ENCODE results near the gene NKAP. TPM values are rescaled to one million over a fixed set of nuclear protein-coding genes. Genes with fewer than 3 reads are reported as not detected.
"Not testable (repeated sequence)": the region's sequence is repeated elsewhere in the genome, so short reads cannot be mapped to it uniquely, and the experiment has no call there.

Gene NKAP
- total and polyA plus RNA-seq, 2 of the 8 experiments (the other 6 are each of a cell fraction or from before 2014, with no cell fraction given): 2.8 to 7.1 TPM

DNA sequence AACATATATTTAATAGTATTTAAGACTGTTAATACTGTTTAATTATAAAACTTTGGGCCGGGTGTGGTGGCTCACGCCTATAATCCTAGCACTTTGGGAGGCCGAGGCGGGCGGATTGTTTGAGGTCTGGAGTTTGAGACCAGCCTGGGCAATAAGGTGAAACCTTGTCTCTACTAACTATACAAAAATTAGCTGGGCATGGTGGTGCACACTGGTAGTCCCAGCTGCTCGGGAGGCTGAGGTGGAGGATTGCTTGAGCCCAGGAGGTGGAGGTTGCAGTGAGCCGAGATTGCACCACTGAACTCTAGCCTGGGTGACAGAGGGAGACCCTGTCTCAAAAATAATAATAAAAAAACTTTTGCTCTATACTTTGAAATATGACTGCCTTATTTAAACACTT lies 21.2 kb downstream of the NKAP start:
- H3K27me3 ChIP-seq (replicated peaks in 1 of 4; ENCODE audit: control insufficient read depth in 3 of 4, extremely low read depth in 1 of 4, insufficient read depth in 3 of 4, low read length in 3 of 4); H3K56ac ChIP-seq (replicated peaks; ENCODE audit: insufficient read length, low read depth, low read length); H3K4ac ChIP-seq (replicated peaks; ENCODE audit: insufficient read length, low read depth, low read length); H3K4me3 ChIP-seq (ENCODE audit: extremely low read depth in 1 of 4, insufficient read depth in 2 of 4, low read depth in 3 of 4, low read length in 4 of 4); H3K23me2 ChIP-seq (ENCODE audit: low read depth, low read length); H3K4me2 ChIP-seq (ENCODE audit: insufficient read depth in 1 of 2, low read depth in 2 of 2, low read length in 2 of 2); H2BK15ac ChIP-seq (ENCODE audit: low read length); H3K27ac ChIP-seq (ENCODE audit: low read depth, low read length); H2BK12ac ChIP-seq (ENCODE audit: low read depth, low read length); H3K9me3 ChIP-seq (ENCODE audit: insufficient read depth in 2 of 2, low read depth in 1 of 2, low read length in 1 of 2); H4K8ac ChIP-seq (ENCODE audit: extremely low read depth, insufficient read depth, low read length); FAIRE-seq; H4K5ac ChIP-seq (ENCODE audit: insufficient read length, low read depth, low read length); H3K79me1 ChIP-seq (ENCODE audit: low read depth, low read length); H4K20me1 ChIP-seq (replicated peaks in 1 of 2; ENCODE audit: control insufficient read depth in 1 of 2, insufficient read depth in 2 of 2, low read length in 2 of 2); CTCF ChIA-PET (ENCODE audit: partially characterized antibody); H3K36me3 ChIP-seq (ENCODE audit: control insufficient read depth in 2 of 4, insufficient read depth in 4 of 4, low read length in 3 of 4); H3K4me1 ChIP-seq (replicated peaks in 1 of 4; ENCODE audit: control insufficient read depth in 3 of 4, insufficient read depth in 4 of 4, low read length in 3 of 4); H2AK5ac ChIP-seq (ENCODE audit: low read depth, low read length); H2AFZ ChIP-seq (ENCODE audit: low read length); H2BK120ac ChIP-seq (replicated peaks; ENCODE audit: low read depth, low read length); H4K91ac ChIP-seq (replicated peaks; ENCODE audit: insufficient read length, low read length); H2BK20ac ChIP-seq (ENCODE audit: low read length); H3K14ac ChIP-seq (ENCODE audit: insufficient read length); H3K18ac ChIP-seq (ENCODE audit: extremely low read depth, low read length); H3K9ac ChIP-seq (replicated peaks in 1 of 4; ENCODE audit: extremely low read depth in 1 of 4, low read depth in 3 of 4, low read length in 3 of 4); H2BK5ac ChIP-seq (ENCODE audit: low read depth, low read length); H3K79me2 ChIP-seq (ENCODE audit: control insufficient read depth in 1 of 2, insufficient read depth in 2 of 2, low read length in 2 of 2); DNase-seq (ENCODE audit: low read depth in 1 of 2, low spot score in 2 of 2); H3K23ac ChIP-seq (ENCODE audit: insufficient read length): not testable (repeated sequence)
- POLR2A ChIA-PET (ENCODE audit: partially characterized antibody): interaction anchor here (1.6 kb wide), 1 partner anchor 10 kb away, joined by 4 read pairs; no protein-coding TSS in a partner anchor
- WGBS, 2 experiments (ENCODE audit: extremely low coverage in 1 of 2, insufficient coverage in 1 of 2, insufficient read length in 1 of 2, insufficient replicate concordance in 2 of 2, low coverage in 1 of 2, low lambda C conversion rate in 2 of 2, missing lambda C conversion rate in 1 of 2): 92% methylated on average over 7 of the region's 7 CpGs; no CpG with 5 or more reads in 1 of the 2 experiments

All from H1 (cell line).